Spleen (tissue), 7 donors: ENCODE results near the gene CDK19.

Source experiments
- CTCF ChIP-seq, 11 experiments: fragments of 200-600 bp in 7 of 11; fragments of 450-650 bp in 4 of 11; sonication (generic) in 4 of 11; IDR thresholded peaks in 8 of 11; conservative IDR thresholded peaks in 3 of 11; 1 replicate in 7 of 11; 2 replicates in 4 of 11; pipeline versions ENCODE4 v1.4.0 to v1.8.0; 2016 to 2021; ENCODE audit warnings: antibody characterized with exemption in 11 of 11, inconsistent platforms in 4 of 11, mild to moderate bottlenecking in 1 of 11
- POLR2A ChIP-seq, 3 donors: fragments of 450-650 bp; IDR thresholded peaks; one replicate each; pipeline ENCODE4 v1.5.1; 2017; ENCODE audit warnings: antibody characterized with exemption in 3 of 3, mild to moderate bottlenecking in 1 of 3
- POLR2AphosphoS5 ChIP-seq, 3 donors: sonication (generic); formaldehyde crosslinking; IDR thresholded peaks; one replicate each; pipeline ENCODE4 v1.5.1; 2017; ENCODE audit warnings: antibody characterized with exemption in 3 of 3
- donor health status: DM: no; HTN: no; CAD: no; lungs with moderate emphysema.
- donor health status: DM: no; HTN: no; CAD: no.
- donor health status: DM: no; HTN: no; CAD: no.

- TF ChIP-seq CTCF (IDR thresholded peaks at IDR 0.05 in 8 of 11, conservative IDR thresholded peaks at IDR 0.05 in 3 of 11) (no peak), POLR2A (IDR thresholded peaks at IDR 0.05) (no peak), POLR2AphosphoS5 (IDR thresholded peaks at IDR 0.05) (no peak)
These were observed 203.0 kb downstream of the CDK19 start for GRCh38 chr6:110612298-110612697.
